ENCODE measurements around the gene LTBP2. TPM values are rescaled to one million over a fixed set of nuclear protein-coding genes. Genes with fewer than 3 reads are reported as not detected.
A peak's percentile ranks its signal among the peaks of the same experiment; 100 is the strongest.

Gene LTBP2
- polyA plus RNA-seq, 1 donor from 2014 or later, result 0.03 TPM

GRCh38 chr14:74647678-74648461 lies 35.8 kb upstream of the LTBP2 start:
- Mint-ChIP-seq H3K36me3 (peaks cover 2% of the 10 kb centered on the region), H3K27ac (no peak overlapping the region), H3K27me3 (peaks cover 5% of the 10 kb centered on the region), H3K9me3 (no peaks in the 10 kb centered on the region), H3K4me1 (peaks cover 0 to 4% (median 0%) of the 10 kb centered on the region in 3 donors), H3K4me3 (no peak overlapping the region)

- peaks cover 2% of the 10 kb centered on the region for H3K36me3 Mint-ChIP-seq
- peaks cover 5% of the 10 kb centered on the region for H3K27me3 Mint-ChIP-seq
- H3K4me3 Mint-ChIP-seq, result no peak overlapping the region
- H3K4me1 Mint-ChIP-seq, result peaks cover 0 to 4% (median 0%) of the 10 kb centered on the region in 3 donors
- no peak overlapping the region for H3K27ac Mint-ChIP-seq
- H3K9me3 Mint-ChIP-seq, result no peaks in the 10 kb centered on the region
Observed at GRCh38 chr14:74647061-74647677, 35.1 kb upstream of the LTBP2 start.

GRCh38 chr14:74645756-74646470 lies 33.9 kb upstream of the LTBP2 start:
- Mint-ChIP-seq H3K4me3 (no peak overlapping the region), H3K27me3 (peaks cover 5% of the 10 kb centered on the region), H3K36me3 (peaks cover 2% of the 10 kb centered on the region), H3K9me3 (no peaks in the 10 kb centered on the region), H3K4me1 (peaks cover 0 to 4% (median 0%) of the 10 kb centered on the region in 3 donors), H3K27ac (no peak overlapping the region)

GRCh38 chr14:74645244-74645643 lies 33.2 kb upstream of the LTBP2 start:
- Mint-ChIP-seq H3K27me3 (peaks cover 5% of the 10 kb centered on the region), H3K27ac (no peak overlapping the region), H3K36me3 (peaks cover 2% of the 10 kb centered on the region), H3K4me1 (peaks cover 0 to 4% (median 0%) of the 10 kb centered on the region in 3 donors), H3K9me3 (no peaks in the 10 kb centered on the region), H3K4me3 (no peak overlapping the region)

DNA sequence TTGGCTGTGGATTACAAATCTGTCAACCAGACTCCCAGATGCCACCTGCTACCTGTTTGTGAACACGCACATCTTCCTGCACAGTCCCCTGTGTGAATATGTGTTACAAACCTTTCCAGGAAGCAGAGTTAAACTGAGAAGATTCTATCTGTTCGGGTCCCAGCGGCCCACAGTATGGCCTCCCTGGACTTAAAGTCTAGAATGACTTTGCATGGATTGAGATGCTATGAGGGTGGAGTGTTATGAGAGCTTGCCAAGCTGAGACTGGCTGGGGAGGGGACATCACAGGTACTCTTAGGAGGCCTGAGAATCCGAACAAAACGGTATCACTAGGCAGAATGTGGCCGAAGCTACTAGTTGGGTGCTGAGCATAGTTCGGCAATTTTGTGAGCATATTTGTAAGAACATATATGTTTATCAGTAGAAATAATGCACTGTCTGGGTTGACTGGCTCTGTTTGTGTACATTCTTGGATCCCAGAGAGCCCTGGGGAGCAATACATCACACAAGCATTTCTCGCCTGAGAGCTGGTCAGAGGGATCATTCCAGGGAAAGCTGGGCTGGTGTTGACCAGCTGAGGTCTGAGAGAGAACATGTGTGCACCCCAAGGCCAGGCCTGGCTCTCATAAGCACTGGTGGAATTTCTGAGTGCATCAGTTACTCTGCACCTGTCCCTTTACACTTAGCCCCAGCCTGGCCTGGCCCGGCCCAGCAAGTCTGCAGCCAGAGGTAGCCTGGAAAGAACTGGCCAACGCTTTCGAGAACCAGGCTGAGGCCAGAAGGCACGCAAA lies 29.8 kb upstream of the LTBP2 start:
- Mint-ChIP-seq H3K4me3 (no peak overlapping the region), H3K4me1 (peaks cover 0 to 4% (median 0%) of the 10 kb centered on the region in 3 donors), H3K27ac (no peak overlapping the region), H3K36me3 (no peaks in the 10 kb centered on the region), H3K9me3 (no peaks in the 10 kb centered on the region), H3K27me3 (no peaks in the 10 kb centered on the region)

DNA sequence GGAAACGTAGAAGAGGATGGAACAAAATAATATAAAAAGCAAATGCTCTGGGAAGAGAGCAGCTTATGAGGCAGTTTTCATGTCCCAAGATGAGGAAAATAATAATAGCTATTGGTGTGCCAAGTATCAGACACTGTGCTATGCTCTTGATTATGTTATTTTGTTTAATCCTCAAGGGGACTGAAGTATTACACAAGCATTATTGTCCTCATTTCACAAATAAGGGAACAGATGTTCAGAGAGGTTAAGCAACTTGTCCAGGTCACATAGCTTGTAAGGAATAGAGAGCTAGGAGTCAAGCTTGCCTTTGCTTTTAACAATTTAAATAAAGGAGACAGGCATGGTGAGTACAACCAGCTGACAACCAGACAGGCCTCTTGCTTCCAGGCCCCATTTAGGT lies 26.9 kb upstream of the LTBP2 start:
- H3K9me3 Mint-ChIP-seq, result no peaks in the 10 kb centered on the region
- no peak overlapping the region for H3K4me3 Mint-ChIP-seq
- H3K27me3 Mint-ChIP-seq, result peaks cover 4% of the 10 kb centered on the region
- peaks cover 0 to 2% (median 0%) of the 10 kb centered on the region in 3 donors for H3K4me1 Mint-ChIP-seq
- H3K27ac Mint-ChIP-seq, result no peak overlapping the region
- H3K36me3 Mint-ChIP-seq, result peaks cover 2% of the 10 kb centered on the region

DNA sequence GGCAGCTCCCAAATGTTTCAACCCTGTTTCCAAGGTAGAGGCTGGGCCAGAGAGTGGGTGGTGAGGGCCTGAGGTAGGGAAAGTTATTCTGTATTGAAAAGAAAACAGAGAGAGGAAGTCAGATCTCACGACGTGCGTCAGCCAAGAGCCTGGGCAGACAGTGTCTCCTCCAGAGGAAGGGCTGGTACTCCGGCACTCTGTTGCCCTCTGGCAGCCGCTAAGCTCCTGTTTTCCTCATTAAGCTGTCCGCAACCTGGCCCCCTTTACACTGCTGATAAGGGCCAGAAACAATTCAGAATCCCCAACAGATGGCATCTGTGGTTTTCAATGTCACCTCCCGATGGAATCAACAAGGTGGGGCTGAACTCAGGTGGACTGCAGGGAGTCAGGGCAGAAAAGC lies 26.0 kb upstream of the LTBP2 start:
- Mint-ChIP-seq H3K4me1 (peaks cover 0 to 2% (median 0%) of the 10 kb centered on the region in 3 donors), H3K27me3 (peaks cover 4% of the 10 kb centered on the region), H3K4me3 (no peak overlapping the region), H3K9me3 (no peaks in the 10 kb centered on the region), H3K27ac (no peak overlapping the region), H3K36me3 (peaks cover 2% of the 10 kb centered on the region)

GRCh38 chr14:74637178-74637550 lies 25.1 kb upstream of the LTBP2 start:
- Mint-ChIP-seq H3K4me1 (peaks cover 0 to 2% (median 0%) of the 10 kb centered on the region in 3 donors), H3K27ac (no peak overlapping the region), H3K4me3 (no peak overlapping the region), H3K9me3 (no peaks in the 10 kb centered on the region), H3K36me3 (peaks cover 6% of the 10 kb centered on the region), H3K27me3 (peaks cover 4% of the 10 kb centered on the region)

- Mint-ChIP-seq H3K9me3 (no peaks in the 10 kb centered on the region), H3K27me3 (peaks cover 4% of the 10 kb centered on the region), H3K4me1 (peaks cover 0 to 2% (median 0%) of the 10 kb centered on the region in 3 donors), H3K36me3 (peaks cover 6% of the 10 kb centered on the region), H3K27ac (no peak overlapping the region), H3K4me3 (no peak overlapping the region)
Observed at GRCh38 chr14:74636424-74637177, 24.6 kb upstream of the LTBP2 start.

- no peaks in the 10 kb centered on the region for H3K9me3 Mint-ChIP-seq
- no peak overlapping the region for H3K27ac Mint-ChIP-seq
- peaks cover 0 to 2% (median 0%) of the 10 kb centered on the region in 3 donors for H3K4me1 Mint-ChIP-seq
Observed at GRCh38 chr14:74635847-74636246, 23.8 kb upstream of the LTBP2 start.

GRCh38 chr14:74634964-74635363 lies 22.9 kb upstream of the LTBP2 start:
- peaks cover 0 to 2% (median 0%) of the 10 kb centered on the region in 3 donors for H3K4me1 Mint-ChIP-seq
- no peaks in the 10 kb centered on the region for H3K9me3 Mint-ChIP-seq
- no peak overlapping the region for H3K27ac Mint-ChIP-seq
- peaks cover 6% of the 10 kb centered on the region for H3K36me3 Mint-ChIP-seq
- peaks cover 7% of the 10 kb centered on the region for H3K27me3 Mint-ChIP-seq
- H3K4me3 Mint-ChIP-seq, result no peak overlapping the region

More at GRCh38 chr14:74635847-74636246, 23.8 kb upstream of the LTBP2 start:
- peaks cover 4% of the 10 kb centered on the region for H3K27me3 Mint-ChIP-seq
- H3K4me3 Mint-ChIP-seq, result no peak overlapping the region
- H3K36me3 Mint-ChIP-seq, result peaks cover 6% of the 10 kb centered on the region

- H3K9me3 Mint-ChIP-seq, result no peaks in the 10 kb centered on the region
- no peak overlapping the region for H3K4me3 Mint-ChIP-seq
- H3K36me3 Mint-ChIP-seq, result peaks cover 6% of the 10 kb centered on the region
- peaks cover 7% of the 10 kb centered on the region for H3K27me3 Mint-ChIP-seq
- peaks cover 0 to 2% (median 0%) of the 10 kb centered on the region in 3 donors for H3K4me1 Mint-ChIP-seq
- H3K27ac Mint-ChIP-seq, result no peak overlapping the region
Observed at GRCh38 chr14:74634481-74634880, 22.4 kb upstream of the LTBP2 start.

GRCh38 chr14:74630881-74631690 lies 19.0 kb upstream of the LTBP2 start:
- no peak overlapping the region for H3K4me3 Mint-ChIP-seq
- peaks cover 0 to 4% (median 4%) of the 10 kb centered on the region in 3 donors for H3K4me1 Mint-ChIP-seq
- no peaks in the 10 kb centered on the region for H3K9me3 Mint-ChIP-seq
- H3K27me3 Mint-ChIP-seq, result peaks cover 6% of the 10 kb centered on the region
- H3K36me3 Mint-ChIP-seq, result peaks cover 6% of the 10 kb centered on the region
- H3K27ac Mint-ChIP-seq, result peak overlapping the region in 1 of 3 donors; percentile 67

Data from IgD-negative memory B cell (primary cell).